Activated T-cell treated with anti-CD3 and anti-CD28 coated beads for 48 hours (primary cell): ENCODE measurements around the gene ADCY2.

ENCODE experiments used
- DNase-seq: peaks from one replicate; pipeline ENCODE4 v3.0.0-alpha.2; 2020; ENCODE audit warnings: low read depth

The ADCY2 gene

GRCh38 chr5:7395947-7396712 lies at the start of gene ADCY2:
ADCY2 (plus strand) TSS chr5:7396138; CDS start chr5:7396297, 159 bp downstream.
- DNase-seq, result no peak

GRCh38 chr5:7347377-7347776 lies 48.6 kb upstream of the ADCY2 start:
- DNase-seq, result no peak

- DNase-seq, result no peak
Measured at GRCh38 chr5:7348168-7348854, 47.6 kb upstream of the ADCY2 start.

- no peak for DNase-seq
Measured at GRCh38 chr5:7361593-7361992, 34.3 kb upstream of the ADCY2 start.

- no peak for DNase-seq
Measured at GRCh38 chr5:7363067-7363677, 32.8 kb upstream of the ADCY2 start.

GRCh38 chr5:7364226-7364875 lies 31.6 kb upstream of the ADCY2 start:
- DNase-seq, result no peak

- no peak for DNase-seq
Measured at GRCh38 chr5:7367780-7368179, 28.2 kb upstream of the ADCY2 start.

GRCh38 chr5:7372399-7372798 lies 23.5 kb upstream of the ADCY2 start:
- DNase-seq, result no peak

GRCh38 chr5:7374186-7374585 lies 21.8 kb upstream of the ADCY2 start:
- no peak for DNase-seq

GRCh38 chr5:7375457-7375856 lies 20.5 kb upstream of the ADCY2 start:
- no peak for DNase-seq

GRCh38 chr5:7376871-7377270 lies 19.1 kb upstream of the ADCY2 start:
- DNase-seq, result no peak

- DNase-seq, result no peak
Measured at GRCh38 chr5:7377761-7378160, 18.2 kb upstream of the ADCY2 start.

GRCh38 chr5:7382588-7382987 lies 13.3 kb upstream of the ADCY2 start:
- no peak for DNase-seq

- DNase-seq, result no peak
Measured at GRCh38 chr5:7385681-7386080, 10.3 kb upstream of the ADCY2 start.

GRCh38 chr5:7388553-7388952 lies 7.4 kb upstream of the ADCY2 start:
- DNase-seq, result no peak

- DNase-seq, result no peak
Measured at GRCh38 chr5:7391215-7391614, 4.7 kb upstream of the ADCY2 start.

GRCh38 chr5:7391814-7392692 lies 3.9 kb upstream of the ADCY2 start:
- no peak for DNase-seq

GRCh38 chr5:7392693-7393024 lies 3.3 kb upstream of the ADCY2 start:
- DNase-seq, result no peak

- DNase-seq, result no peak
Measured at GRCh38 chr5:7393921-7394799, 1.8 kb upstream of the ADCY2 start.

- DNase-seq, result no peak
Measured at GRCh38 chr5:7394889-7395431, 978 bp upstream of the ADCY2 start.
